GM10847 (cell line): ENCODE measurements around the gene HOXB2.

Experiments
- POLR2A ChIP-seq: IDR thresholded peaks from 2 replicates; pipeline ENCODE4 v1.6.1; 2011; ENCODE audit not compliant: insufficient read length; ENCODE audit errors: extremely low read depth

Gene HOXB2

DNA sequence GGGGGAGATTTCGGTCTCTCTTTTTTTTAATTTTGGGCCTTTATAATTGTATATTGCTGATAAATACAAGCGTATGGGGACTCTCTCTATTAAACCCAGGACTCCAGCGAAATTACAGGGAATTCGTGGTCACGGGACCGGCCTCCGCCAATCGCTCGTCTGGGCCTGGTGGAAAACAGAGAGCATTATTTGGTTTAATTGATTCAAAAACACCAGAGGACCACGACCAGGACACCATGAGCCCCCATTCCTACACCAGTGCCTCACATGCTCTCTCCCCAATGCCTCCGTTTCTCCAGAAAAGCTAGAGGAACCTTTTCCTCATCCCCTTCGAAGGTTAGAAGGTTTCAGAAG is at the start of gene HOXB2:
Gene HOXB2 (minus strand): TSS at position 88 of the 354 bp plus-strand sequence. CDS start 198 bp downstream, outside the sequence.
- no peak for TF ChIP-seq POLR2A

DNA sequence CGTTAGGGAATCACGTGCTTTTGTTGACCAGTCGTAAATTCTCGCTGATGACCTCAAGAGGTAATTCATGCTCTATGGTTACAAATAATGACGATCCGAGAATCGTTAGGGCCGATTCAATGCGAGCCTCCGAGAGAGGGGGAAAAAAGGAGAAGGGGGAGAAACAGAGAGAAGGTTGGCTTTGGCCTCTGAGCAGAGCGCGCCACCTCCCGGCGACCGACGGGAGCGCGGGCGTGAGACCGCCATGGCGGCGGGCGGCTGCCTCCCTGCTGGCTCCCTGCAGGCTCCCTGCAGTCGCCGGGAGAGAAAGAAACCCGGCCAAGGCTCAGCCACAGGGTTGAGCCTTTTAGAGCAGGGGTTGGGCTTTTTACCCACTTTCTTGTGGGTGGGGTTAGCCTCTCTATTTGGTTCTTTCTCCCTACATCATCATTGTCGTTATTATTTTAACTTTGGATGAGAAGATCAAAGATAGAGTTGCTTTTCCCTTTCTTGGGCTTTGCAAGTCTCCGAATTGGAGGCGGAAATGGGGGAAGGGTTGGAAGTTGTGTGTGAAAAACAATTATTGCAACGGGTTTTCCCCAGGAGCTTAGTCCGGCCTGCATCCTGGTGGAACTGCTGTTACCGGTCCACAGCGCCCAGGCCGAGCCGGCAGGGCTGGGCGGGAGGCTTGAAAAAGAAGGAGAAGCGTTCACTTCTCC is 49.1 kb upstream of the HOXB2 start:
- TF ChIP-seq POLR2A = no peak

GRCh38 chr17:48593126-48593829 is 48.4 kb upstream of the HOXB2 start, which contains the start of gene HOXB5:
HOXB5 (minus strand) TSS chr17:48593779; CDS start chr17:48593682, 97 bp downstream.
- no peak for TF ChIP-seq POLR2A

- no peak for TF ChIP-seq POLR2A
Measured at GRCh38 chr17:48592577-48592976, 47.7 kb upstream of the HOXB2 start.

DNA sequence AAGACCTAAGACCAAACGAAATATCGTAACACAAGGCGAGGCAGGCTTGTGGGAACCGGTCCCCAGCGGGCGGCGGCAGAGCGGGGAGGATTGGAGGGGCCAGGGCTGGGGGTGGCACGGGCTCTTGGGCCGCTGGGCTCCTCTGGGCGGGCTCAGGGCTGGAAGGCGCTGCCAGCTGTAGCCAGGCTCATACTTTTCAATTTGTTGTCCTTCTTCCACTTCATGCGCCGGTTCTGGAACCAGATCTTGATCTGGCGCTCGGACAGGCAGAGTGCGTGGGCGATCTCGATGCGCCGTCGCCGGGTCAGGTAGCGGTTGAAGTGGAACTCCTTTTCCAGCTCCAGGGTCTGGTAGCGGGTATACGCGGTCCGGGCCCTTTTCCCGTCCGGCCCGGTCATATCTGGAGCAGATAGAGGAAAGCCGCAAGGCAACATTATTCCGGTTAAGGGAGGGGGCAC is 47.2 kb upstream of the HOXB2 start:
- TF ChIP-seq POLR2A = no peak

DNA sequence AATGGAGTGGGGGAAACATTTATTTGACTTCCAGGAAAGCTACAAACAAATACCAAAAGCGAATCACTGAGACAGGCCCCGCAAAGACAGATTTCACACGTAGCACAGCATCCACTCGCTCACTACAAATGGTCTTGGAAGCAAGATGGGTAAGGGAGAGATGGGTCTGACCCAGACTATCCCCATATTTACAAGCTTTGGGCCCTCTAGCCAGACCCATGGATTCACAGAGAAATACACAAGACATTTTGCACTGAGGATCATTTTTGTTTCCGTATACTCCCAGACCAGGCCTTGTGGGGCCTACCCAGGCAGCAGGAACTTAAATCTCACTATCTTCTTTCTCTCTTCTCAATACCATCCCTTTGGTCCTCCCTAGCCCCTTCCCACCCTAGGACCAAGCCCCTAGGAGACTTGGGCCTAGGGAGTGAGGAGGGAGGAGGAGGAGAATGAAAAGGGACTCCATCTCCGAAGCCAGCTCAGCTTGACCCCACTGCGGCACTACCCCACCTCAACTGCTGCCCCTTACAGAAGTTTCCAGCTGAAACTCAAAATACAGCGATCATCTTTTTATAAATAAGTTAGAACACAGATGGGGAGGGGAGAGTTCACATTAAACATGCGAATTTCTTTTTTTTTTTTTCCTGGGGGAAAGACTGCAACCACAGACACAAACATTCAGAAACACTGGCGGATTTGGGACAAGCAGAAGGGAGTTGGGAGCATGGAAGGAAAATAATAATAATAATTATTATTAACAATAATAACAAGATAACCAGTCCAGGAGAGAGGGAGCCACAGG is 46.5 kb upstream of the HOXB2 start:
- TF ChIP-seq POLR2A = no peak

GRCh38 chr17:48590607-48591161 is 45.8 kb upstream of the HOXB2 start:
- no peak for TF ChIP-seq POLR2A

DNA sequence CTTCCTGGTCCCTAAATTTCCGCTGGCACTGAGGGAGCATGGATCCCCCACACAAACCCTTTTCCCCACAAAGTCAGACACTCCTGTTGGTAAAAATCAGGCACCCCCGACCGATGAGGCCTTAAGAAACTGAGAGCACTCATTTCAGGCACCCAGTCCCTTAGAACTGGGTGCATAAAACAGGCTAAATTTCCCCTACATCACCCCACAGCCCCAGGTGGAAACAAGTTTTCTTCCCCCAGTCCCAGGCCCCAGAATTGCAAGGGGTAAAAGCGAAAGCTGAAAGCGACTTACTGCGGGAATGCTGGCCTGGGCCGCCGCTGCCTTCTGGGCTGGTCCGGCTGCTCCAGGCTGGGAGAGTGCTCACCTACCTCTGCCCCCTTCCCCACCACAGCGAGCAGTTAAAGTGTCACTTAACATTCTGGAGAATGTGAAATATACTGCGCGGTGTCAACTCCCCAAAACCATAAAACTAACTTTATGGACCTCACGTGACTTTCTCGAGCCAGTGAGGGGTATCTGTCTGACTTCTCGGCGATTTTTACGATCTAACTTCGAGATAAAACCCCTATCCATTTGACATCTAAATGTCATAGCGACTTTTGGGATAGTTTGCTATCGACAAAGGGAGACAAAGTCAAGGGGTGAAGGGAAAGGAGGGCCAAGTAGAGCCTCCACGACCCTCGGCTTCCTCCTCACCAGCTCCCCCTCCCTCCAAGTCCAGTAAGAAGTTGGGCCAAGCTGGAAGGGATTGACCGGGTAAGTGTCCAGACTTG is 45.1 kb upstream of the HOXB2 start, which contains the start of gene HOXB3:
Gene HOXB3 (minus strand): TSS at position 411 of the 776 bp plus-strand sequence. CDS start 37,767 bp downstream, outside the sequence.
- TF ChIP-seq POLR2A = no peak

GRCh38 chr17:48589060-48589830 is 44.3 kb upstream of the HOXB2 start:
- no peak for TF ChIP-seq POLR2A

DNA sequence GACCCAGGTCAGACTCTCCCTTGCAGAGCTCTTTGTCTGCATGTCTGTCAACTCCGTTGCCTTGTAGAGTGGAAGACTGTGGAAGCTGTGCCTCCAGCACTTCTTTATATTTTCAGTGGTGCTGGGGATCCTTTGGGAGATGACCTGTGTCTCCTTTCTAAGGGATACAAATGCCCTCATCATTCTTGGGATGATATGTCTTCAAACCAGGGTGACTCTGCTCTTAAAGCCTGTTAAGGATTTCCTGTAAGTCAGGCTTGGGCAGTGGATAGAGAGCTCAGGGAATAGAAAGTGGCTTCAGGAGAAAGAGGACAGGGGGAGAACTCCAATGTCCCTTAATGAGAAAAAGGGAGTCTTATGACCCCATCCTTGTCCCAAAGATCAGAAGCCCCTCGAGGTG is 43.6 kb upstream of the HOXB2 start:
- TF ChIP-seq POLR2A = no peak

DNA sequence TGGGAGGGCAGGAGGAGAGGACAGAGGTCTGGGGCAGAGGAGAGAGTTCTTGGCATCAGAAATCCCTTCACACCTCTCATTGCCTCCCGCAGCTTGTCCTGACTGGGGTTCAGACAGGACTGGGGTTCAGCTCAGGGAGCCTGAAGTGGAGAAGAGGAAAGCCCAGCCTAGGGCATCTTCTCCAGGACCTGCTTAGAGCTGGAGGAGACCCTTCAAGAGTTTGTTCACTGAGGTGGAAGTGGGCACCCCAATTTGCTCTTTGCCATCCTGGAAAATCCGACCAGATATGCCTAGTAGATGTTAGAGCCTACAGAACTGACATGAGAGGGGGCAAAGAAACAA is 43.1 kb upstream of the HOXB2 start:
- no peak for TF ChIP-seq POLR2A

- no peak for TF ChIP-seq POLR2A
Measured at GRCh38 chr17:48587276-48588073, 42.6 kb upstream of the HOXB2 start.

- TF ChIP-seq POLR2A = no peak
Measured at GRCh38 chr17:48586355-48587258, 41.7 kb upstream of the HOXB2 start.
